Rectal smooth muscle tissue (tissue), 1 donor: ENCODE measurements around the gene LYVE1.

Source experiments
- H3K27ac ChIP-seq: one replicate; pipeline ENCODE4 v1.7.0; 2013; ENCODE audit warnings: low read depth, low read length, inconsistent platforms
- H3K27me3 ChIP-seq: one replicate; pipeline ENCODE4 v1.7.0; 2013; ENCODE audit warnings: low read length; ENCODE audit not compliant: control insufficient read depth, insufficient read depth
- H3K36me3 ChIP-seq: one replicate; pipeline ENCODE4 v1.7.0; 2013; ENCODE audit warnings: low read length; ENCODE audit not compliant: control insufficient read depth, insufficient read depth
- H3K4me1 ChIP-seq: one replicate; pipeline ENCODE4 v1.7.0; 2013; ENCODE audit warnings: low read length; ENCODE audit not compliant: control insufficient read depth, insufficient read depth
- H3K4me3 ChIP-seq: one replicate; pipeline ENCODE4 v1.7.0; 2013; ENCODE audit warnings: low read length
- H3K9ac ChIP-seq: one replicate; pipeline ENCODE4 v1.7.0; 2013; ENCODE audit warnings: low read length

The LYVE1 gene

DNA sequence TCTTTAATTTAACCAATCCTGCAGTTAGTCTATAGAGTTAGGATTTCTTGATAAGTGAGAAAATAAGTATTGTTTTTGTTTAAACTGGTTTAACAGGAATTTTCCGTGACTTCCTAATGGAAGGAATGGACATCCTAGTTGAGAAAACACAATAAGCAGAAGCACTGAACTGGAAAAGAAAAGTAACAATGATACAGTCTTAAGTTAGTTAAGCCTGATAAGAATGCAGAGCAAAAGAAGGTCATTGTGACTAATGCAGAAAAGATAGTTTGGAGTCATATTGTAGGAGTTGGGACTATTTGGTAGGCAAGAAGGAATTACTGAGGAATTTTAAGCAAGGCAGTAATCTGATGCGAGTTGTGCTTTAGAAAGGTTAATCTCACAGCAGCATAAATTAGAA is 39.2 kb downstream of the LYVE1 start:
- H3K27ac ChIP-seq: no peak overlapping the region
- H3K9ac ChIP-seq: no peak overlapping the region
- H3K27me3 ChIP-seq: no peaks in the 10 kb centered on the region
- no peaks in the 10 kb centered on the region for H3K4me1 ChIP-seq
- peaks cover 16% of the 10 kb centered on the region for H3K36me3 ChIP-seq
- no peak overlapping the region for H3K4me3 ChIP-seq

GRCh38 chr11:10528121-10528520 is 40.3 kb downstream of the LYVE1 start:
- Histone ChIP-seq H3K27ac (no peak overlapping the region), H3K36me3 (peaks cover 16% of the 10 kb centered on the region), H3K4me3 (no peak overlapping the region), H3K9ac (no peak overlapping the region), H3K27me3 (no peaks in the 10 kb centered on the region), H3K4me1 (no peaks in the 10 kb centered on the region)

- Histone ChIP-seq H3K9ac (no peak overlapping the region), H3K4me1 (no peaks in the 10 kb centered on the region), H3K36me3 (peaks cover 13% of the 10 kb centered on the region), H3K27me3 (no peaks in the 10 kb centered on the region), H3K4me3 (no peak overlapping the region), H3K27ac (no peak overlapping the region)
These were observed 41.2 kb downstream of the LYVE1 start for GRCh38 chr11:10526974-10527918.

DNA sequence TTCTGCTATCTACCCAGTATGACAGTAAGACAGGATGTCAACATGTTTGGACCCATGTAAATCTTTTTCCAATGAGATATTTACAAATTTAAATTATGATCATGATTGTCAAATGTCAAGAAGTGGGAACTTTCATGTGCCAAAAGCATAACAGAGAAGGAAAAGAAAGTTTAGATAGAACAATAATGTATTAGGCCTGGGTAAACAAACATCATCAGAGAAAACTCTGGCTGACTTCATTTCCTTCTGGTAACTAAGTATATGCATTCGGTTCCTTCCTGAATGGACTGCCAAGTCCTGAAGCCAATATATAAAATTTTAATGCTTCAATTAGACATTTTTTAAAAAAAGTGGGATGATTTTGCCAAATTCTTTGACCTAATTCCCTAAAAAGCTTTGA is 44.0 kb downstream of the LYVE1 start:
- Histone ChIP-seq H3K9ac (no peak overlapping the region), H3K27me3 (no peaks in the 10 kb centered on the region), H3K27ac (no peak overlapping the region), H3K36me3 (peaks cover 15% of the 10 kb centered on the region), H3K4me3 (no peak overlapping the region), H3K4me1 (no peaks in the 10 kb centered on the region)

- H3K4me1 ChIP-seq: no peaks in the 10 kb centered on the region
- no peak overlapping the region for H3K4me3 ChIP-seq
- H3K36me3 ChIP-seq: peaks cover 7% of the 10 kb centered on the region
- no peak overlapping the region for H3K9ac ChIP-seq
- no peaks in the 10 kb centered on the region for H3K27me3 ChIP-seq
- H3K27ac ChIP-seq: no peak overlapping the region
These were observed 45.5 kb downstream of the LYVE1 start for GRCh38 chr11:10522921-10523320.

GRCh38 chr11:10522276-10522675 is 46.2 kb downstream of the LYVE1 start:
- Histone ChIP-seq H3K4me3 (no peak overlapping the region), H3K4me1 (no peaks in the 10 kb centered on the region), H3K36me3 (peaks cover 7% of the 10 kb centered on the region), H3K27me3 (no peaks in the 10 kb centered on the region), H3K27ac (no peak overlapping the region), H3K9ac (no peak overlapping the region)

GRCh38 chr11:10520562-10520961 is 47.9 kb downstream of the LYVE1 start:
- H3K27me3 ChIP-seq: no peaks in the 10 kb centered on the region
- no peak overlapping the region for H3K9ac ChIP-seq
- peaks cover 4% of the 10 kb centered on the region for H3K36me3 ChIP-seq
- no peak overlapping the region for H3K4me3 ChIP-seq
- H3K4me1 ChIP-seq: no peaks in the 10 kb centered on the region
- no peak overlapping the region for H3K27ac ChIP-seq

- Histone ChIP-seq H3K9ac (no peak overlapping the region), H3K4me1 (no peaks in the 10 kb centered on the region), H3K27me3 (no peaks in the 10 kb centered on the region), H3K4me3 (no peak overlapping the region), H3K27ac (no peak overlapping the region), H3K36me3 (peaks cover 4% of the 10 kb centered on the region)
These were observed 48.8 kb downstream of the LYVE1 start for GRCh38 chr11:10519630-10520029.

GRCh38 chr11:10518891-10519290 is 49.6 kb downstream of the LYVE1 start:
- Histone ChIP-seq H3K9ac (no peak overlapping the region), H3K4me1 (no peaks in the 10 kb centered on the region), H3K27me3 (no peaks in the 10 kb centered on the region), H3K4me3 (no peak overlapping the region), H3K27ac (no peak overlapping the region), H3K36me3 (peaks cover 4% of the 10 kb centered on the region)

- H3K36me3 ChIP-seq: peaks cover 4% of the 10 kb centered on the region
- no peak overlapping the region for H3K27ac ChIP-seq
- H3K4me1 ChIP-seq: no peaks in the 10 kb centered on the region
- no peak overlapping the region for H3K4me3 ChIP-seq
- H3K9ac ChIP-seq: no peak overlapping the region
- H3K27me3 ChIP-seq: no peaks in the 10 kb centered on the region
These were observed 50.3 kb downstream of the LYVE1 start for GRCh38 chr11:10518123-10518522.

GRCh38 chr11:10515418-10515817 is 53.0 kb downstream of the LYVE1 start:
- Histone ChIP-seq H3K27me3 (no peaks in the 10 kb centered on the region), H3K9ac (no peak overlapping the region), H3K36me3 (peaks cover 4% of the 10 kb centered on the region), H3K4me1 (no peaks in the 10 kb centered on the region), H3K27ac (no peak overlapping the region), H3K4me3 (no peak overlapping the region)

DNA sequence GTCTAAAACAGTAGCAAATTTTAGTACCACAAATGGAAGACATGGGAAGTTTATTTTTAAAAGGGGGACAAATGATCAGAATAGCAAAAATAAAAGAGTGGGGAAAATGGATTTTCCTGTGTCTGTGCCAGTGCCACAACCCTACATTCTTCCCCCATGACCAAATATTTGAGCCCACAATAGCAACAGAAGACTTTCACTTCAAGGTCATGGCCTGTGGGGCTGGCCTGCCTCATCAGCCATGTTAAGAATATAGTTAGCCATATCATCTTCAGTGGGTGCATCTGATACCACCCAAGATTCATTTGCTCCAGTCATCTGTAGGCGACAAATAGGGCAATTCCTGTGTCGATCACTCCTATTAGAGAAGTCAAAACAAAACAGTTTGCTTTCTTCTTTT is 53.8 kb downstream of the LYVE1 start:
- no peak overlapping the region for H3K9ac ChIP-seq
- no peak overlapping the region for H3K4me3 ChIP-seq
- no peaks in the 10 kb centered on the region for H3K27me3 ChIP-seq
- no peaks in the 10 kb centered on the region for H3K4me1 ChIP-seq
- no peak overlapping the region for H3K27ac ChIP-seq
- H3K36me3 ChIP-seq: peaks cover 2% of the 10 kb centered on the region

GRCh38 chr11:10514202-10514601 is 54.3 kb downstream of the LYVE1 start:
- Histone ChIP-seq H3K4me1 (no peaks in the 10 kb centered on the region), H3K27ac (no peak overlapping the region), H3K27me3 (no peaks in the 10 kb centered on the region), H3K9ac (no peak overlapping the region), H3K36me3 (no peaks in the 10 kb centered on the region), H3K4me3 (no peak overlapping the region)
